ENCODE results near the gene CEP164.

The CEP164 gene

GRCh38 chr11:117424781-117425180 is 97.1 kb downstream of the CEP164 start:
- H3K4me3 ChIP-seq (ENCODE audit: control insufficient read depth, low read depth, low read length): no peak overlapping the region
- TF ChIP-seq CTCF (IDR thresholded peaks at IDR 0.05; ENCODE audit: control insufficient read depth, insufficient read depth, low read depth, low read length, missing control alignments): no peak
- DNase-seq (ENCODE audit: low read depth): peak; percentile 4

DNA sequence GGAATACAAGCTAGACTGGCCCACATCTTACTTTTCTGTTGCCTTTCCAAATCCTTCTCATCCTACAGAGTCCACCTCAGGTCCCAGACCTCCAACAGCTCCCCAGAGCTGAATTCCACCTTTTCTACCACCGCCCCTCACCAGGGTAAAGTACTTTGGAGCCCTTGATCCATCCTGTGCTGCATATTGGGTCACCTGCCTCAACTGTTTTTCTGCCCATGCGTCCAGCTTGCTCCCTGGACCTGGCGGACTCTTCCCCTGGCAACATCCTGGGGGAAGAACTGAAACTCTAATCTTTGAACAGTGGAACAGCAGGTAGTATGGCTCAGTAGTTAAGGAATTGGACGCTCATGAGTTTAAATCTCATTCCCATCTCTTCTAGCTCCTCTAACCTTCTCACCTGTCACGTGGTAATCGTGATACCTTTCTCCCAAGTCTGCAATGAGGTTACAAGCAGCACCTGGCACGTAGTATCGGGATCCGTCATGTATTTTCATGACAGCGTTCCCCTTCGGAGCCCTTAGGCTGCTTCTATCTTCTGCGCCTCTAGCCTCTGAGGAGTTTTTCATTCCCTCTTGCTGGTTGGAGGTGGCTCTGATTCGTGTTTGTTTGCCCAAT is 98.1 kb downstream of the CEP164 start:
- H3K4me3 ChIP-seq (ENCODE audit: control insufficient read depth, low read depth, low read length): no peak overlapping the region
- no peak for DNase-seq (ENCODE audit: low read depth)
- TF ChIP-seq CTCF (IDR thresholded peaks at IDR 0.05; ENCODE audit: control insufficient read depth, insufficient read depth, low read depth, low read length, missing control alignments): no peak

GRCh38 chr11:117426297-117426685 is 98.6 kb downstream of the CEP164 start:
- TF ChIP-seq CTCF (IDR thresholded peaks at IDR 0.05; ENCODE audit: control insufficient read depth, insufficient read depth, low read depth, low read length, missing control alignments): peak; percentile 99
- no peak overlapping the region for H3K4me3 ChIP-seq (ENCODE audit: control insufficient read depth, low read depth, low read length)
- DNase-seq (ENCODE audit: low read depth): no peak

DNA sequence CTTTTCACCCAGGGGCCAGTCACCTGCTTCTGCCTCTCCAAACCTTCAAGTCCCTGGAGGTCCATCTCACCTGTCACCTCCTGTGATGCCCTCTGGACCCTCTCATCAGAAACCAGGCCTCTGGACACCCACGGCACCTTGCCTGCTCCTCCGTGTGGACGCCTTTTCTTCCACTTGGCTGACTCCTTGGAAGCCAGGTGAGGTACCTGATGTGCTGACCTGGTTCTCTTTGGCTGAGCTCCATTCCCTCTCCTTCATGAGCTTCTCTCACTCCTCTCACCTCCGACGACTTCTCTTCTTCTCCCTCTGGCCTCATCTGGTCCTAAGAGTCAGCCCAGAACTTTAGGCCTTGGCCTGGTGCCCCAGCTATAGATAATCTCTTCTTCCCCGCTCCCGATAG is 99.3 kb downstream of the CEP164 start:
- no peak overlapping the region for H3K4me3 ChIP-seq (ENCODE audit: control insufficient read depth, low read depth, low read length)
- TF ChIP-seq CTCF (IDR thresholded peaks at IDR 0.05; ENCODE audit: control insufficient read depth, insufficient read depth, low read depth, low read length, missing control alignments): no peak
- no peak for DNase-seq (ENCODE audit: low read depth)

GRCh38 chr11:117427356-117427874 is 99.8 kb downstream of the CEP164 start:
- H3K4me3 ChIP-seq (ENCODE audit: control insufficient read depth, low read depth, low read length): no peak overlapping the region
- TF ChIP-seq CTCF (IDR thresholded peaks at IDR 0.05; ENCODE audit: control insufficient read depth, insufficient read depth, low read depth, low read length, missing control alignments): no peak
- DNase-seq (ENCODE audit: low read depth): no peak

GRCh38 chr11:117428186-117428855 is 100.7 kb downstream of the CEP164 start:
- no peak overlapping the region for H3K4me3 ChIP-seq (ENCODE audit: control insufficient read depth, low read depth, low read length)
- DNase-seq (ENCODE audit: low read depth): no peak
- TF ChIP-seq CTCF (IDR thresholded peaks at IDR 0.05; ENCODE audit: control insufficient read depth, insufficient read depth, low read depth, low read length, missing control alignments): no peak

Measured in AG09309 (cell line).